ES-I3 (cell line): ENCODE data around the gene B3GNT8.

ENCODE experiments used
- H3K36me3 ChIP-seq: 2 replicates; pipeline ENCODE4 v1.6.1; 2013; ENCODE audit warnings: mild to moderate bottlenecking, low read length, control low read depth, moderate library complexity; ENCODE audit not compliant: insufficient read depth
- H3K4me1 ChIP-seq: 2 replicates; pipeline ENCODE4 v1.6.1; 2013; ENCODE audit warnings: mild to moderate bottlenecking, control low read depth, low read length; ENCODE audit not compliant: insufficient read depth
- H3K9ac ChIP-seq: 2 replicates; pipeline ENCODE4 v1.6.1; 2013; ENCODE audit warnings: low read depth, mild to moderate bottlenecking, low read length, moderate library complexity
- H3K9me3 ChIP-seq: 2 replicates; pipeline ENCODE4 v1.6.1; 2013; ENCODE audit warnings: mild to moderate bottlenecking, low read length, moderate library complexity; ENCODE audit not compliant: control insufficient read depth, insufficient read depth

B3GNT8 gene

GRCh38 chr19:41428481-41428859 lies 1.3 kb upstream of the B3GNT8 start:
- peaks cover 3% of the 10 kb centered on the region; the same call in 1 of the 2 replicates for H3K4me1 ChIP-seq
- H3K9me3 ChIP-seq, result no peaks in the 10 kb centered on the region
- H3K9ac ChIP-seq, result peak overlapping the region; percentile 64; the same call in 1 of the 2 replicates
- peaks cover 6% of the 10 kb centered on the region; the same call in 1 of the 2 replicates for H3K36me3 ChIP-seq

DNA sequence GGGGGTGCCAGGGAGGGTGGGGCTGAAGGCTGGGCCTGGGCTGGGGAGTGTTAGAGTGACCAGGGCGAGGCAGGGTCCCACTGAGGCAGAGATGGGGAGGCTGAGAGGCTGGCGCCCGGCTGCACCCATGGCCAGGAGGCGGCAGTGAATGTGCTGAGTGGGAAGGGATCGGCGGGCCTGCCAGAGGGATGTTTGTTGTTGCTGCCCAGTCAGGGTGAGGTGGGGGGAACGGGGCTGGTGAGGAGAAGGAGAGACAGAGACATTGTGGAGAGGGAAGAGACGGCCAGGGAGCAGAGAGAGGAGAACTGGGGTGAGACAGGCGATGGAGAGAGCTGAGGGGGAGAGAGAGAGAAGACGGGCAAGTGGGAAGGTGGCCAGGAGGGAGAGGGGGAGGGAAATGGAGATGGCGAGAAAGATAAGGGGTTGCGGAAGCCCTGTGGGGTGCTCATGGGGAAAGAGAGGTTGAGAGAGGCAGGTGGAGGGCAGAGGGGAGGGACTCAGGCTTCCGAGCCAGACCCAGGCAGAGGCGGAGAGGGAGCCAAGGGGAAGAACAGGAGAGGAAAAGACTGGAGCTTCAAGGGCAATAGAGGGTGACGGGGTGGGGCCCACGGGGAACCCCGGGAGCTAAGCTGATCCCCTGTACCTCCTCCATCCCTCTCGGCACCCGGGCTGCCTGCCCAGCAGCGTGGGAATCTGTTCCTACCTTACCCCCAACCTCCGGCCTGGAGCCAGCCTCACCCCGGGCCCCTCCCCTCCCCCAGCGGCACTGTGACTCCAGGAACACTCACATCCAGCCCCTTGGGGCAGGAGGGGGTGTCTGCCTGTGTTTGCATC lies 690 bp upstream of the B3GNT8 start:
- Histone ChIP-seq H3K9me3 (no peaks in the 10 kb centered on the region), H3K36me3 (peaks cover 6% of the 10 kb centered on the region; the same call in 1 of the 2 replicates), H3K4me1 (peaks cover 3% of the 10 kb centered on the region; the same call in 1 of the 2 replicates), H3K9ac (peak overlapping the region; percentile 64)

GRCh38 chr19:41426116-41426841 lies 895 bp downstream of the B3GNT8 start:
- peaks cover 1% of the 10 kb centered on the region; the same call in 1 of the 2 replicates for H3K36me3 ChIP-seq
- H3K9me3 ChIP-seq, result no peaks in the 10 kb centered on the region
- H3K9ac ChIP-seq, result no peak overlapping the region; the same call in 1 of the 2 replicates
- H3K4me1 ChIP-seq, result peaks cover 3% of the 10 kb centered on the region; the same call in 1 of the 2 replicates

DNA sequence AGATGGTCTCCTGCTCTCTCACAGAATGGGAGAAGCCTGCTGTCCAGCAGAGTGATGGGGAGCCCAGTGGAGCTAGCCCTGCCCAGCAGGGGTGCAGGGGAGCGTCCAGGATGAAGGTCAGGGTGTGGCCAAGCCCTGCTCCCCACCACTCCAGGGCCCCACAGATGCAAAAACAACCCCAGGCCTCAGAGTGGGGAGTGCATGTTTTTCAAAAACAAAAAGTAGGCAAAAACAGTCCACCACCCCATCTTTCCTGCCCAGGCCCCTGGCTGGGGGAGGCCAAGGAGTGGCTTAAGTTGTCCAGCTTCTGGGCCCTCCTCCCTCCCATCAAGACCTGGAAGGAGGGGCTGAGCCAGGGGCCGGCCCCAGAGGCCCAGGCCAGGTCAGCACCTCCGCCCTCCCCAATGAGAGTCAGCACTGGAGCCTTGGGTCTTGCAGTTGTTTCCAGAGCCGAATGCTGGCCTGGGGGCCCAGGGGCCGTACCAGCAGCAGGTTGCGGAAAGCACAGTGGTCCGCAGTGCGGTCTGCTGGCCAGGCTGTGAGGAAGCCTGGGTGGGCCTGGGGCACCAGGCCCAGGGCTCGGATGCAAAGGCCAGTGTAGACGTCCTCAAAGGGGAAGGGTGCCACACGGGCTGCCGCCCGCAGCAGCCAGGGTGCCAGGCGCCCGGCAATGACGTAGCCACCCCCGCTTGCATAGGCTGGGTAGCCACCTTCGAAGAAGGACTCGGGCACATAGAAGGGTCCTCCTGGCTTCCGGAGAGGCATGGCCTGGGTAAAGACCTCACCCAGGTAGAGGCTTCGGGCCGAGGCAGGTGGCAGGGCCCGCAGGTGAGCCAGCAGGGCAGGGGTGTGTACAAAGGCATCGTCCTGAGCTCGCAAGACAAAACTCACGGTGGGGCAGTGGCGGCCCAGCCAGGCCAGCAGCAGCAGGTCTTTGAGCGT lies 1.7 kb downstream of the B3GNT8 start:
- H3K4me1 ChIP-seq, result peaks cover 3% of the 10 kb centered on the region; the same call in 1 of the 2 replicates
- no peak overlapping the region for H3K9ac ChIP-seq
- H3K36me3 ChIP-seq, result peaks cover under 1% of the 10 kb centered on the region
- H3K9me3 ChIP-seq, result no peaks in the 10 kb centered on the region

DNA sequence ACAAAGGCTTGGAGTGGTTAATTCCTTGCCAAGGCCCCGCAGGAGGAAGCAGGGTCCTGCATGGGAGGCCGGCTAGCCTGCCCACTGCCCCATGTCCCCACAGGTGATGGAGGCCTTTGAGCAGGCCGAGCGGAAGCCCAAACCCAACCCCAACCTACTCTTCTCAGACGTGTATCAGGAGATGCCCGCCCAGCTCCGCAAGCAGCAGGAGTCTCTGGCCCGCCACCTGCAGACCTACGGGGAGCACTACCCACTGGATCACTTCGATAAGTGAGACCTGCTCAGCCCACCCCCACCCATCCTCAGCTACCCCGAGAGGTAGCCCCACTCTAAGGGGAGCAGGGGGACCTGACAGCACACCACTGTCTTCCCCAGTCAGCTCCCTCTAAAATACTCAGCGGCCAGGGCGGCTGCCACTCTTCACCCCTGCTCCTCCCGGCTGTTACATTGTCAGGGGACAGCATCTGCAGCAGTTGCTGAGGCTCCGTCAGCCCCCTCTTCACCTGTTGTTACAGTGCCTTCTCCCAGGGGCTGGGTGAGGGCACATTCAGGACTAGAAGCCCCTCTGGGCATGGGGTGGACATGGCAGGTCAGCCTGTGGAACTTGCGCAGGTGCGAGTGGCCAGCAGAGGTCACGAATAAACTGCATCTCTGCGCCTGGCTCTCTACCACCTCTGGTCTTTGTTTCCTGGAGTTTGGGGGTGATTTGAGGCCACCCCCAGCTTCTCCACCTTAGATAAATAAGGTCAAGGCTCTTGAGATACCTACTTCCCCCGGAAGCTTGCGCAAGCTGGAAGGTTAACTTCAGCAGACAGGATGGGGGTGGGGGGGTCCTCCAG lies 2.6 kb downstream of the B3GNT8 start:
- no peak overlapping the region for H3K9ac ChIP-seq
- no peaks in the 10 kb centered on the region for H3K9me3 ChIP-seq
- H3K4me1 ChIP-seq, result peaks cover 3% of the 10 kb centered on the region; the same call in 1 of the 2 replicates
- H3K36me3 ChIP-seq, result peaks cover 4% of the 10 kb centered on the region

DNA sequence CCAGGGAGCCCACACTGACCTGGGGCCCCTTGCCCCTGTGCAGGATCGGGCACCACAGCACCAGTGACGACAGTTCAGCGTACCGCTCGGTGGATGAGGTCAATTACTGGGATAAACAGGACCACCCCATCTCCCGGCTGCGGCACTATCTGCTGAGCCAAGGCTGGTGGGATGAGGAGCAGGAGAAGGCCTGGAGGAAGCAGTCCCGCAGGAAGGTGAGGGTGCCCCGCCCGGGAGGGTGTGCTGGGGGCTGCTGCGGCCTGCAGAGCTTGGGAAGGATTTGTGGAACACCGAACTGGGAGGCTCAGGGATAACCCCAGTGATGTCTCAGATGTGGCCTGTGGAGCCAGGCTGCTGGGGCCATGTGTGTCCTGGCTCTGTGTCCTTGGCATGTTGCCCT lies 4.2 kb downstream of the B3GNT8 start:
- H3K36me3 ChIP-seq, result peaks cover 4% of the 10 kb centered on the region
- no peak overlapping the region for H3K9ac ChIP-seq
- H3K9me3 ChIP-seq, result no peaks in the 10 kb centered on the region
- H3K4me1 ChIP-seq, result peaks cover 3% of the 10 kb centered on the region; the same call in 1 of the 2 replicates

DNA sequence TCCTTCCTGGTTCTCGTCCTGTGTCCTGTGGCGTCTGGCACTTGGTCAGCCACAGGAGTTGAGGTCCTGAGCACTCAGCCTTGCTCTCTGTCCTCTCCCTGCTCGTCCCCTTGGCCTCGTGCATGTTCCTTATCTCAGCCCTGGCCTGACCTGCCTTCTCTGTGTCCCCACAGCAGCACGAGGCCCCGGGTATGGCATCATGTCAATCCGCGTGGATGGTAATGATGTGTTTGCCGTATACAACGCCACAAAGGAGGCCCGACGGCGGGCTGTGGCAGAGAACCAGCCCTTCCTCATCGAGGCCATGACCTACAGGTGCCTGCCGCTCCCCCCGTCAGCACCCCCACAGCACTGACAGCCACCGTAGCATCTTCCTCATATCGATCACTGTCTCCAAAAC lies 4.7 kb downstream of the B3GNT8 start:
- Histone ChIP-seq H3K4me1 (peaks cover 3% of the 10 kb centered on the region; the same call in 1 of the 2 replicates), H3K9me3 (no peaks in the 10 kb centered on the region), H3K36me3 (peaks cover 4% of the 10 kb centered on the region), H3K9ac (no peak overlapping the region)

DNA sequence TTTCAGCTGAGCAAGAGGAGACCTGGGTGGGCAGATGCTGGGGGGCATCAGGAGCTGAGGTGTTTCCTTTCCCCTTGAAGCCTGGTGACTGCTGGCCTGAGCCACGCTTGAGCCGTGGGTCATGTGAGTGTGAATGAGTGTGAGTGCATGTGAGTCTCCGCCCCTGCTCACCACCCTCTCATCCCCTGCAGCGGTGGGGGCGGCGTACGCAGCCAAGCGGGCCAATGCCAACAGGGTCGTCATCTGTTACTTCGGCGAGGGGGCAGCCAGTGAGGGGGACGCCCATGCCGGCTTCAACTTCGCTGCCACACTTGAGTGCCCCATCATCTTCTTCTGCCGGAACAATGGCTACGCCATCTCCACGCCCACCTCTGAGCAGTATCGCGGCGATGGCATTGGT lies 5.2 kb downstream of the B3GNT8 start:
- H3K4me1 ChIP-seq, result peaks cover 3% of the 10 kb centered on the region; the same call in 1 of the 2 replicates
- H3K9me3 ChIP-seq, result no peaks in the 10 kb centered on the region
- H3K36me3 ChIP-seq, result peaks cover 4% of the 10 kb centered on the region
- no peak overlapping the region for H3K9ac ChIP-seq

DNA sequence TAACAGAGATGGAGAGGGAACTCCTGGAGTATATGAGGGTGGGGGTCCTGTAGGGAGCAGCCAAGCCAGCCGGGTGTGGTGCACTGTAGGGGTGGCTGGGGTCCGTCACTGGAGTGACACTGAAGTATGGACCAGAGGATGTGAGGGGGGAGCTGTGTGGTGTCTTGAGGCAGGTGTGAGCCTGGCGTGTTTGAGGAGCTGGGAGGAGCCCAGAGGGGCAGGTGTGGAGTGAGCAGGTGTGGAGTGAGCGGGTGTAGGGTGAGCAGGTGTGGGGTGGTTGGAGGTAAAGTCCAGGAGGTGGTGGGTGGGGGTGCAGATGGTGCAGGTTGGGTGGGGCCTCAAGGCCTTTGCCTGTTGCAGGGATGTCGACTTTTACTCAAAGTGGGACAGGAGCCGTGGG lies 5.9 kb downstream of the B3GNT8 start:
- H3K9me3 ChIP-seq, result no peaks in the 10 kb centered on the region
- peaks cover 4% of the 10 kb centered on the region for H3K36me3 ChIP-seq
- no peaks in the 10 kb centered on the region; the same call in 1 of the 2 replicates for H3K4me1 ChIP-seq
- H3K9ac ChIP-seq, result no peak overlapping the region

DNA sequence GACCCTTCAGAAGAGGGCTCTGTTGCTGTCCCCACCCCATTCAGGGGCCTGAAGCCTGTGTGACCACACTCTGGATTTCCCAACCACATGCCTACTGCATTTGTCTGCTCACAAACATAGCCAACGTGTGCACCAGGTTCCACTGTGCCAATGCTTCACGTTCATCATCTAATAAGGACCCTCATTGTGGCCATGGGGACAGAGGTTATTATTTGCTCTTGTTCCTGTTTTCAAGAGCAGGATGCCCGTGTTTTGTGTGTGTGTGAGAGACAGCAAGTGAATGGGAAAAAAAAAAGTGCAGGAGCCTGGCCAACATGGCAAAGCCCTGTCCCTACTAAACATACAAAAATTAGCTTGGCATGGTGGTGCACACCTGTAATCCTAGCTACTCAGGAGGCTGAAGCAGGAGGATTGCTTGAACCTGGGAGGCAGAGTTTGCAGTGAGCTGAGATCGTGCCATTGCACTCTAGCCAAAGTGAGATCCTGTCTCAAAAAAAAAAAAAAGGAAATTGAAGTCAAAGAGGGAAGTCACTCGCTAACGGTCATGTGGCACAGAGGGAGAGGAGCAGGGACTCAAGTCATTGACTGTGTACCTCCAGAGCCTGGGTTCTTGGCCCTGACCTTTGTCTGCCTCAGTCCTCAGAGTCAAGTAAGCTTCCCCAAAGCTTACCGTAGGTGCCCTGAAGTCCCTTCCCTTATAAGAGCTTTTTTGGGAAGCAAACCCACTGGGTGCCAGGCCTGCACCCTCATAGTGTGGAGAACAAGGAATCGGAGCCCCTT lies 6.9 kb downstream of the B3GNT8 start:
- H3K9ac ChIP-seq, result no peak overlapping the region
- no peaks in the 10 kb centered on the region; the same call in 1 of the 2 replicates for H3K4me1 ChIP-seq
- no peaks in the 10 kb centered on the region for H3K9me3 ChIP-seq
- H3K36me3 ChIP-seq, result peaks cover 4% of the 10 kb centered on the region

GRCh38 chr19:41416194-41416674 lies 10.9 kb downstream of the B3GNT8 start:
- peaks cover 4% of the 10 kb centered on the region for H3K36me3 ChIP-seq
- no peaks in the 10 kb centered on the region for H3K9me3 ChIP-seq
- H3K9ac ChIP-seq, result no peak overlapping the region
- H3K4me1 ChIP-seq, result no peaks in the 10 kb centered on the region; the same call in 1 of the 2 replicates

- H3K9me3 ChIP-seq, result no peaks in the 10 kb centered on the region
- no peaks in the 10 kb centered on the region; the same call in 1 of the 2 replicates for H3K4me1 ChIP-seq
- no peak overlapping the region for H3K9ac ChIP-seq
- H3K36me3 ChIP-seq, result peaks cover 1% of the 10 kb centered on the region
These were observed 12.0 kb downstream of the B3GNT8 start for GRCh38 chr19:41415154-41415571.
